ENCODE results near the gene RNF208.
A peak's percentile ranks its signal among the peaks of the same experiment; 100 is the strongest.

Gene RNF208

DNA sequence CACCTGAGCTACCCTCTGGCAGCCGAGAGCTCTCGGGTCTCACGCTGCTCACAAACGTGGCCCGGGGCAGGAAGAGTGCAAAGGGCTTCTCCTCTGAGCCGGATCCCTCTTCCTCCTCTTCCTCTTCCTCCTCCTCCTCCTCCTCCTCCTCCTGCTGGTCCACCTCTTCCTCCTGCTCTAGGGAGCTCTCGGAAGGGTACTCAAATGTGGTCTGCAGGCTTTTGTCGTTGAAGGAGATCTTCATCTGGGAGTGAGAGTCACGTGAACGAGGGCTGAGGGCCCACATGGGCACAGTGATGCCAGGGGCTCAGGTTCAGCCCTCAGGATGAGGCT lies 29.6 kb downstream of the RNF208 start:
- no peak for DNase-seq (ENCODE audit: low read depth in 2 of 2)

DNA sequence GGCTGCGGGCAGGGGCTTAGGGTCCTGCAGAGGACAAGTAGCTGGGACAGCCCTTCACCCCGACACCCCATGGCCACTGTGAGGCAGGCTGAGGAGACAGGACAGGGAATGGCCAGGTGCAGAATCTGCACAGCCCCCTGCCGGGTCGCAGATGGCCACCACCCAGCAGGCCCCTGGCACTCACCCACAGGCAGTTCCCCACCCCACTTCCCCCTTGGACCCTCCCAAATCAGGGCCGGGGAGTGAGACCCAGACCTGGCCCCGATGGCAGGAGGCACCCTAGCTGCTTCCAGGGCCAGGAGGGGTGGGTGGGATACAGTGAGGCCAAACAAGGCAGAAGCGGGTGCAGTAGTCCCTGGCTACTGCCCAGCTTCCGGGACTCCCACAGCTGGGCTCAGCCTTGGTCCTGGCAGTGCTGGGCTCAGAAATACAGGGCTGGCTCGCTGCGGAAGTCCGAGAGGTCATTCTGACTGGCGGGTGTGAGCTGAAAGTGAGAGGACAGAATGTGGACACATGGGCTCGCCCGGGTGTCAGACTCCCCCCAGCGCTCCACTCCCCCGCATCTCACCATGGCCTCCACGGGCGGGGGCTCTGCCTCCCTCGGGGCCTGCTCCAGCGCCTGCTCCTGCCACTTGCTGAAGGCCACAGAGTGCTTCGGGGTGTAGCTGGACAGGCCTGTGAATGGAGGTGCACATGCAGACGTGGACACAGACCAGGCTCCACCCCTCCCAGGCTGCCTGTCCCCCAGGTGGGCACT lies 30.2 kb downstream of the RNF208 start:
- no peak for DNase-seq (ENCODE audit: low read depth in 2 of 2)

DNA sequence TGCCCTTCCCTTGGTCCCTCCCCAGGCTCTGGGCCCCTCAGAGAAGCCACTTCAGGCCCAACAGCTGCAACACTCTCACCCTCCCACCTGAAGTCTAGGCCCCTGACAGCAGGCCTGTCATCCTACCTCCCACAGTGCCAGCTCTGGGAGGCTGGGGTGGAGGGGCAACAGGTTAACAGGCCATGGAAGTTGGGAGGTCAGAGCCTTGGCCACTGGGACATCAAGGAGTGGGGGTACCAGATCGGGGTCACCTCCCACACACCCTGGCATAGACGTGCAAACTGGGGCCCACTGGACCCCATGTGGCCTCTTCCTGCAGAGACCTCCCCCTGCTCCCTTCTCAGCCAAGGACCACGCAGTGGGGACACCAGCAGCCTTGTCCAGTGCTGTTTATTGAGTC lies 30.8 kb downstream of the RNF208 start:
- no peak for DNase-seq (ENCODE audit: low read depth in 2 of 2)

DNA sequence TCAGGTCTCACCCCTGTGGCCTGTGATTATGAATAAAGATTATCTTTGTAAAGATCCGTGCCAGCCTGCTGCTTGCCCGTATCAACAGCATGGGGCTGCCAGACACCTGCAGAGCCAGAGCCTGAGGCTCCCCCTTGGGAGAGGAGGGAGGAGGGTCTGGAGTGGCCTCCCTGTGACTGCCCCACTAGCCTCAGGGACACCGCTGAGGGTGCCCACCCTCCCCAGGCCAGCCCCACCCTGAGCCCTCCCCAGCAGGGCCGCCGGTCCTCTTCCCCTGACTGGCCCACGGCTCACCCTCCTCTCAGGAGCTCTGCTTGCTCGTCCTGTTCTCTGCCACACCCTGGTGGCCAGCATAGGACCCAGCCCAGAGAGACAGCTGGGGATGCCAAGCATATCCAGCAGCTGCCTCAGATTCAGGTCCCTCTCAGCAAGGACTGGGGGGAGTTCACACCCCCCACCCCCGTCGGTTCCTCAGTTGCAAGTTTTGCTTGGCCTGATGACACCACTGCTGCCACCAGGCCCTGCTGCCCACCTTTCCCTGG lies 31.7 kb downstream of the RNF208 start:
- no peak for DNase-seq (ENCODE audit: low read depth in 2 of 2)

DNA sequence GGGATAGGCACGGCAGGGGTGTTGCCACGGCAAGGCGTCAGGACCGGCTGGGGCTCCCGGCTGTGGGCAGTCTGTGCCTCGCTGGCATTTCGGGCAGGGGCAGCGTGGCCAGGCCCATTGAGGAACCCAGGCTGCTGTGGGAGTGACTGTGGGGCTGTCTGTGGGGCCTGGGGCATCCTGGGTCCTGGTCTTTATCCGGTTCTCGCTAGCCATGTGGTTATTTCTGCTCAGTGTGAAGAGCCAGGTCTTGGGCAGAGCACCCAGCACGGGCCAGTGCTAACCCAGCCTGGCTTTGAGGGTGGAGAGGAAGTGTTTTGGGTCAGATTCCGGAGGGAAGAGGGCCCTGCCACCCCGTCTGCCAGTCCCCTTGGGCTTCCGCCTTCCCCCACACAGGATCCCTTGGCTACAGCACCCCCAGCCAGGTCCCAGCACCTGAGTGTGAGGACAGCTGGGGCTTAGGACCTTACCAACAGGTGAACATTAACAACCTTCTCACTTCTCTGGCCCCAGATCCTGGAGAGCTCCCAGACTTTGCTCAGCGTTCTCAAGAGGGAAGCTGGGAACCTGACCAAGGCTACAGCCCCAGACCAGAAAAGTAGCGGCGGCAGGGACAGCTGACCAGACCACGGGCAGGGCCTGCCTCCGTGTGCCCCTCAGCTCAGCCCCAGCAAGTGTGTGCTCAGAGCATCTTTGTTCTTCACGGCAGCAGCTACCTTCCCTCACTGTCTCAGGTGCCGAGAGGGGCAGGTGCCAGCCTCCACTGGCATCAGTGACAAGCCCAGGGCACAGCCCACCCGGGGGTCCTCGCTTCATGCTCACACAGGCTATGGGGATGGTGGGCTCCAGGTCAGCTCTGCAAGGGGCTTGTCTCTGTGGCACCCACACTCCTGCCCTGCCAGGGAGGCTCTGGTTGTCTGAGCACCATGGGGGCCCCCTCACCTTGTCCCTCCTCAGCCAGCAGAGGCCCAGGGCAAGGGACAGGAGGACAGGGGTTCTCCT lies 32.4 kb downstream of the RNF208 start:
- no peak for DNase-seq (ENCODE audit: low read depth in 2 of 2)

DNA sequence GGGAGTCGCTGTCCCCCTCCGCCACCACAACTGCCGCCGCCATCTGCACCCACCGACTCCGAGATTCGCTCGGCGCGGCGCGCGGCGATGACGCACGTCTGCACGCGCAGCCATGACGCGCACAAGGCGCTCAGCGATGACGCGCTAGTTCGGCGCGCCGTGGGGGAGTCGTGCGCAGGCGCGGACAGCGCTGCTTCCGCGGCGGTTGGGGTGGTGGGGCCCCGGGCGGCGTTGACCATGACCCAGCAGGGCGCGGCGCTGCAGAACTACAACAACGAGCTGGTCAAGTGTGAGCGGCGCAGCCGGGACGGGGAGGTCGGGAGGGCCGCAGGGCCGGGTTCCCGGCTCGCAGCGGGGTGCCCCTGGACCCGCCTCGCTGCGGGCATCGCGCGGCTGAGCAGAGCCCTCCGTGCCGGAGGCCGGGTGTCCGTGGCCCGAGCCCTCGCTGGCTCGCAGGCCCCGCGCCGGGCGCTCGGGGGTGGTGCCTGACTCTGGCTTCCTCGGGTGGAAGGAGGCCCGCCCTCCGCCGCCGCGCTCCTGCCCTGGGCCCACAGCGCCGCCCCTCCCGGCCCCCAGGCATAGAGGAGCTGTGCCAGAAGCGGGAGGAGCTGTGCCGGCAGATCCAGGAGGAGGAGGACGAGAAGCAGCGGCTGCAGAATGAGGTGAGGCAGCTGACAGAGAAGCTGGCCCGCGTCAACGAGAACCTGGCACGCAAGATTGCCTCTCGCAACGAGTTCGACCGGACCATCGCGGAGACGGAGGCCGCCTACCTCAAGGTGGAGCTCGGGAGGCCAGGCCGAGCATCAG lies 33.3 kb downstream of the RNF208 start, which contains the start of the genes ANAPC2 and SSNA1:
Gene ANAPC2, minus strand, starts transcription at position 71 of the 807 bp plus-strand sequence. Its CDS starts 28 bp downstream, at position 43.
Gene SSNA1, plus strand, starts transcription at position 187 of the 807 bp plus-strand sequence. Its CDS starts 51 bp downstream, at position 238.
- DNase-seq (ENCODE audit: low read depth in 2 of 2): peak; percentile 91 to 94

DNA sequence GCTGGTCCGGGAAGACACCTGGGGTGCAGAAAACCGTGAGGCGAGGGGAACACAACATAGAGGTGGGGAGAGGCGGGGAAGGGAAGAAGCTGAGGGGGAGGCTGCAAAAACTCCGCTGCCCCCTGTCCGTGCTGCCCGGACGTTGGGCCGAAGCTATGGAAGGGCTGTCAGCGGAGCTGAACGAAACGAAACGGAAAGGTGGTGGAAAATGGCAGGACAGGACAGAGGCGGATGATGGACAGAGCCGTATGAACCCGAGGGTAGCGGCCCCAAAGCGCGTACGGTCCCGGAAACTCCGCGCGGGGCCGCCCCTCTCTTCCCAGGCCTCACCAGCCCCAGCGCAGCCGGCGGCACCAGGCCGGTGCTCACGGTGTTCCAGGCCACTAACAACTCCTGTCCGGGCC lies 34.0 kb downstream of the RNF208 start:
- DNase-seq (ENCODE audit: low read depth in 2 of 2): no peak

DNA sequence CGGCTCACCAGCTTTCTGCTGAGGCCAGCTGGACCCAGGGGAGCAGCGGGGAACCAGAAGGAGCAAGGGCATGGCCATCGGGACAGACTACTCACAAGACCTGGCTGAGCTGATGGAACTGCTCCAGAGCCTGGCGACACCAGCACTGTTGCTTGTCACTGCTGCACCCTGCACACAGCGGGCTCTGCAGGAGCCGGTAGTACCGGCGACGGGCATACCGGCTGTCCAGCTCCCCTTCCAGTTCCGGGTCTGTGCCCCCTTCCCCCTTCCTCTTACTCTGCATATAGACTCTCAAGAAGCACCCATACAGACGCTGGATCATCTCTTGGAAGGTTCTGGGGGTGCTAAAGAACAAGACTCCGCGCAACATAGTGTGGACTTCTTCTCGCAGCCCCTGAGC lies 34.7 kb downstream of the RNF208 start:
- DNase-seq (ENCODE audit: low read depth in 2 of 2): no peak

DNA sequence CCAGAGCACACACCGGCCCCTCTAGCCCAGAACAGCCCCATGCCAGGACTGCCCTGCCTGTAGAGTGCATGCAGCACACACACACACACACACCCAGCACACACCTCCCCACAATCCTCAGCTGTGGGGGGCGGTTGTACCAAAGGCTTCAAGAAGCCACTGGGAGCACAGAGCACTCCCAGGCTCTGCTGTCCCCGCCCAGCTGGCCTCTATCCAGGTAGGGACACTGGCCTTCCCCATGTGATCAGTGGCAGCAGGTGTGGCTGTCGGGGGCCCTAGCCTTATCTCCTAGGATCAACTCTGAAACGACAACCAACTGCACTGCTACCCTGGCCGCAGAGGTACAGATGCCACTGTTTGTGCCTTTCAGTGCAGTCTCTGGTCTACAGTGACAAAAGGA lies 35.7 kb downstream of the RNF208 start:
- no peak for DNase-seq (ENCODE audit: low read depth in 2 of 2)

DNA sequence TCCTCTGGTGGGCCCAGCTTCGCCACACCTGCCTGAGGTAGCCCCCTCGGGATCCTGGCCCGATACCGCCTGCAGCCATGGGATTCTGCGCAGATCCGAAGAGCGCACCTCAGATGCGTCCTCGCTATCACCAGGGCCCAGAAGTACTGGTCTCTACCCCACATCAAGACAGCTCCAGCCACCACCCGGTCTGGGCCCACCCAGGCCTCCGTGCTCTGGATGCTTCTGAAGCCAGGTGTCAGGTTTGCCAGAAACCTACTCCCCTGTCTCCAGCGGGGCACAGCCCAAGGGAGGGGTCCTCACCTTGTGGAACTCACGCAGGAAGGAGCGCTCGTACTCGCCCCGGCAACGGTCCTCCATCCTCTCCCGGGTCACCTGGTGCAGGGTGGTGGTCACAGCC lies 36.1 kb downstream of the RNF208 start:
- no peak for DNase-seq (ENCODE audit: low read depth in 2 of 2)

DNA sequence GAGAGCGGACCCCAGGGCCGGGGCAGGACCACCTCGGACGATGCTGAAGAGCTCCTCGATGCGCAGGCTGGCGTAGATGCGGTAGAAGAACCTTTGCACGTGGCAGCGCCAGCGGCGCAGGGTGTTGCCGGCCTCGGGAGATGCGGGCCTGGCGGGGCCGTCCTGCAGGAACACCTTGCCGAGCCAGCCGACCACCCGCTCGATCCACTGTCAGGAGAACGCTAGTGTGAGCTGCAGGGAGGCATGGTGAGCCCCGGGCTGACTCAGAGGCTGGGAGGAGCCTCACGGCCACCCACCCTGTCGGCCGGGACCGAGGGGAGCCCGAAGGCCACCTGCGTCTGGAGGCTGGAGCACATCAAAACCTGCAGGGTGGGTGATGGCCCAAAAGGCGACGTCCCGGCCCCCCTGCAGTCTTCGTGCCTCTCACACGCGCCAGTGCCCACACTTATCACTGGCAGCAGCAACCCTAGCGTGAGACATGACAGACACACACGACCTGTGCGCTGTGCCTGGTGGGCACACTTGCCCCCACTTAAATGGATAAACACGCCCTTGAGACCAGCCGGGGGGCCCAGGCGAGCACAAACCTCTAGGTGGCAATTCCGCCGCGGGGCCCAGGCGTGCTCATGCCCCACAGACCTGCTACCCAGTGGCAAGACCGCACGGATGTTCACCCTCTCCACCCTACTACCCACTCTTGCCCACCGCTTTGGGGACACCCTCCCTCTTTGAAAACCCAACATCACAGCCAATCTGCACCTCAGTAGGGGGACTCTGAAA lies 37.0 kb downstream of the RNF208 start:
- DNase-seq (ENCODE audit: low read depth in 2 of 2): no peak

DNA sequence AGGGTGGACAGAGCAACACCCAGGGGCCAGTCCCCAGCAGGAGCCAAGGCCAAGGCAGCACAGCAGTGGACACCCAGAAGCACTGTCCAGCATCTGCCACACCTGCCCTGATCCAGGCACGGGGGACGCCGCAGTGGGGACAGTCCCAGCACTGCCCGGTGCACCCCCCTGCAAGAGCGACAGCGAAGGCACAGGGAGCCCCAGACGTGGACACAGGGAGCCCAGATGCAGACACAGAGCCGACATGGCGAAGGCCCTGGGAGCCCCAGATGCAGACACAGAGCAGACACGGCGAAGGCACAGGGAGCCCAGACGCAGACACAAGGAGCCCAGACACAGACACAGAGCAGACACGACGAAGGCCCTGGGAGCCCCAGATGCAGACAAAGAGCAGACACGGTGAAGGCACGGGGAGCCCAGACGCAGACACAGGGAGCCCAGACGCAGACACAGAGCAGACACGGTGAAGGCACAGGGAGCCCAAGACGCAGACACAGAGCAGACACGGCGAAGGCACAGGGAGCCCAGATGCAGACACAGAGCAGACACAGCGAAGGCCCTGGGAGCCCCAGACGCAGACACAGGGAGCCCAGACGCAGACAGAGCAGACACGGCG lies 38.0 kb downstream of the RNF208 start:
- DNase-seq (ENCODE audit: low read depth in 2 of 2): no peak

DNA sequence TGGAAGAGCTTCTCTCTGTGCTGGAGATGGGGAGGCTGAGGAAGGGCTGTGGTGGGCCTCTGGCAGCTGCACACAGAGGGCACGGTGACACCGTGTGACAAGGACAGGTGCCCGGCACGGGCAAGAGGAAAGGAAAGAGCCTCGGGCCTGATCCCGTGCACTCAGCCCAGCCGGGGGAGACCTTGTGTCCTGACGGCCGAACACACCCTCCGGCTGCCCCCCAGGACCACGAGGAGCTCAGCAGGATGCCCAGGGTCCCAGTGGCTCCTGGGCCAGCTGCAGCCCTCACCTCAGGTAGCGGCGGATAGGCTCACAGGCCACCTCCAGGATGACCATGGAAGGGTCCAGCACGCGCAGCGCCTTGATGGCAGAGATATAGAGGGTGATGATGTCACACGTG lies 39.2 kb downstream of the RNF208 start:
- DNase-seq (ENCODE audit: low read depth in 2 of 2): no peak

DNA sequence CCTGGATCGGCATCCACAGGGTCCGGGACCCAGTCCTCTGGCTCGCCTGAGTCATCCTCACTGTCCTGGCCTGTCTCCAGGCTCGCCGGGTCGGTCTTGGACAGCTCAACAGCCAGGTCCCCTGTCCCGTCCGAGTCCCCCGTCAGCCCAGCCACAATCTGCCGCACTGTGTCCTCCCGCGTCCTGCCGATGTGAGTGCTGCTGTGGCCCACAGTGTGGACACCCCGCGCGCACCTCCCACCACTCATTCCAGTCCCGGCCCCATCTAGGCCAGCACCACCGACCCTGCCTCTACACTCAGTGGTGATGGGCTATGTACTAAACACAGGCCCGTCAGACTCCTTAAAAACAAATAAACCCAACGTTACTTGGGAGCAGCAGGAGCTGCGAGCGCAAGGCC lies 40.4 kb downstream of the RNF208 start:
- no peak for DNase-seq (ENCODE audit: low read depth in 2 of 2)

DNA sequence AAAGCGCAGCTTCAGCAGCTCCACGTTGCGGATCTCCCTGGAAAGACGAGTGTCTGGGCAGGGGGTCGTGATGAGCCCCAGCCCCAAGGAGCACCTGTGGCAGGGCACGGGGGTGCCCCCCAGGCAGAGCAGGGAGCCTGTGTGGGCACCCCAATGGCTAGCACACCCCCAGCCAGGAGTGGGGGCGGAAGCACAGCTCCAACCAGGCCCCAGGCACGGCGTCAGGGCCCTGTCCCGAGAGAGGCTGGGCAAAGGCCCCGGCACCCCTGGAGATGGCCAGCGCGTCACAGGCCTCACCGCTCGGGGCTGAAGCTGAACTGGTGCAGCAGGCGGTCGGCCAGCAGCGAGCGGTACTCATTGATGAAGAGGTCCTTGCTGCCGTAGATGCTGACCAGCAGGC lies 41.5 kb downstream of the RNF208 start:
- DNase-seq (ENCODE audit: low read depth in 2 of 2): no peak

DNA sequence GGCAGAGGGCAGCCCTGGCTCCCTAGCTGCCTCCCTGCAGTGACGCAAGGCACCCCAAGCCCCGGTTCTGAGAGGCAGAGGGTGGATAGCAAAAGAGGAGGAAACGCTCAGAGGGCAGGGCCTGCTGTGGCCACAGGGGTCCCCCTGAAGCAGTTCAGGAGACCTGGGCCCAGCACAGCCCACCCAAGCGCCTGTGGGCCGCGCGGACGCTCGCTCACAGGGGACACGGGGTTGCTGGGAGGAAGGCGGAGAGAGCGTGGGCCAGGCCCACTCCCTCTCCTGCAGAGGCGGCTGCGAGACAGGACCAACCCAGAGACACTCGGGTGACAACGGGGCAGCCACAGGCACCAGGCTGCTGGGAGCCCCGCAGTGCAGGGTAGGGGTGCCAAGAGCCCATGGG lies 42.3 kb downstream of the RNF208 start:
- DNase-seq (ENCODE audit: low read depth in 2 of 2): no peak

DNA sequence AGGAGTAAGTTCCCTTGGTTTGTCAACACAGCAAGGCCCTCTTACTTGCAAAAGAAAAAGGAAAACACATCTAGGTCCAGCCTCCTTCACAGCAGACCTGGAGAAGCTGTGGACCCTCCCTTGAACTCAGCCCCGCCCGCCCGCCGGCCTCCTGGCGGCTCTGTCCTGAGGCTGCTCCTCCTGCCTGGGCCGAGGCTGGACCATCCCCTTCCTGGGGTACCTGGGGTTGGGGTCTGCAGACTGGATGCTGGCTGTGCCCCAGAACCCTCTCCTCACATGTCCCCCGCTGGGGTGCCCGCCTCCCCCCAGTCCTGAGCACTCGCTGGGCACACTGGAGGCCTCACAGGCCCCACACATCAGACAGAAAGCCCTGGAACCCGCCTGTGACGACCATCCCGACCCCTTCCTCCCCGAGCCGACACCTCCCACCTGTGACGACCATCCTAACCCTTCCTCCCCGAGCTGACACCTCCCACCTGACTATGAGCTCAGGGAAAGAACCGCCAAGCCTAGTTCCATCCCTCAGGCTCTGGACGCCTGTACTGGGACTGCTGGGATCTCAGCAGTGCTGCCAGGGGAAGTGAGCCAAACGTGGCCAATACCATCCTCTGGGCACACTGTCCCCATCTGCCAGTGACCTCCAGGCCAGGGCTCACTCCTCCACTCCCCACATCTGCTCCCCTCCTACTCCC lies 43.0 kb downstream of the RNF208 start:
- DNase-seq (ENCODE audit: low read depth in 2 of 2): no peak

DNA sequence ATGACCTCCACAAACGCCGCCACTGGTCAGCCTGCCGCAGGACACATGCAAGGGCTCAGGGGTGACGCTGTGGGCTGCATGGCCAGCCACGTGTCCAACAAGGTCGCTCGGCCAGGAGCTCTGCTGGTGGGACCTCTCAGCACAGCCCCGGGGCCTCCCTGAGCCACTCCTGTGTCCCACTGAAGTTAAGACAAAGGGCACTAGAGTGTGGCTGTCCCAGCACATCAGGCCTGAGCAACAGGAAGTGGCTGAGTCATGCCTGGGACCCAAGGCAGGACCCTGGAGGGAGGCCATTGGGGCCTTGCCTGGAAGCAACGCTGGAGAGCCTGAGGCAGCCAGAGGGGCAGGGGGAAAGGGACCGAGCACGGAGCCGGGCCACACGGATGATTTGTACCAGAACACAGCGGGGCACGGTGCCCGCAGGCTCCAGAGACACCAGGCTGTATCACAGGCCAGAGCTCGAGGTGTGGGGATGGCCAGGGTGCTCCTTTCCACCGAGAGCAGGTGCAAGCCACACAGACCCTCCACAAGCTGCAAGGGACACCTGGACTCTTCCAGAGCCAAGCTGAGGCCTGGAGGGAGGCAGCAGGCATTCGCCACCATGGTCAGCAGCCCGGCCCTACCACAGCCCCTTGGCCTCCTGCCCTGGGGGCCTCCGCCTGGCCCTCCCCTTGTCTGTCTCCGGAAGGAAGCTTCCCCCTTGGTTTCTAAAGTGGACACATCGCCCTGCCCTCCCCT lies 43.7 kb downstream of the RNF208 start:
- no peak for DNase-seq (ENCODE audit: low read depth in 2 of 2)
